BJ (cell line): ENCODE data around the gene ENC1. TPM values are rescaled to one million over a fixed set of nuclear protein-coding genes. Genes with fewer than 3 reads are reported as not detected.
A peak's percentile ranks its signal among the peaks of the same experiment; 100 is the strongest.

Experiments
- CTCF ChIA-PET: fragments of 350-600 bp; formaldehyde crosslinking; extraction: SDS; loops from one replicate; lab custom pipeline; 2021; ENCODE audit warnings: antibody characterized with exemption, inconsistent platforms; lab: Yijun Ruan, JAX
- POLR2A ChIA-PET: fragments of 300-600 bp; sonication (Branson Sonifier 250); formaldehyde crosslinking; extraction: SDS; loops from one replicate; lab custom pipeline; 2021; ENCODE audit warnings: antibody characterized with exemption; lab: Charles Lee
- DNase-seq: peaks from one replicate; pipeline ENCODE4 v3.0.0-alpha.2; 2011; ENCODE audit warnings: low read depth
- H3K27me3 ChIP-seq: 2 replicates; pipeline ENCODE4 v1.6.0; 2011; ENCODE audit warnings: low read length; ENCODE audit not compliant: control insufficient read depth, insufficient read depth
- H3K36me3 ChIP-seq: 2 replicates; pipeline ENCODE4 v1.5.1; 2011; ENCODE audit warnings: low read length; ENCODE audit not compliant: control insufficient read depth, insufficient read depth
- H3K4me3 ChIP-seq: 2 replicates; pipeline ENCODE4 v1.5.1; 2011; ENCODE audit warnings: low read depth, mild to moderate bottlenecking, control low read depth, low read length
- CTCF ChIP-seq: IDR thresholded peaks from 2 replicates; pipeline ENCODE4 v1.5.1; 2011; ENCODE audit warnings: low read depth, mild to moderate bottlenecking, control low read depth, inconsistent platforms, low read length, moderate library complexity; ENCODE audit not compliant: insufficient read depth
- polyA minus RNA-seq: library from RNA; depleted of rRNA, polyadenylated mRNA; stranded (reverse); fragments of >200 nt; gene quantifications from 2 replicates; pipeline ENCODE4 v1.2.3, GENCODE V29; 2011; rRNA and poly(A)+ RNA removed
- polyA plus RNA-seq: library from polyadenylated mRNA; depleted of rRNA; stranded (reverse); fragments of >200 nt; gene quantifications from 2 replicates; pipeline ENCODE4 v1.2.3, GENCODE V29; 2011; rRNA removed

The ENC1 gene, protein sequence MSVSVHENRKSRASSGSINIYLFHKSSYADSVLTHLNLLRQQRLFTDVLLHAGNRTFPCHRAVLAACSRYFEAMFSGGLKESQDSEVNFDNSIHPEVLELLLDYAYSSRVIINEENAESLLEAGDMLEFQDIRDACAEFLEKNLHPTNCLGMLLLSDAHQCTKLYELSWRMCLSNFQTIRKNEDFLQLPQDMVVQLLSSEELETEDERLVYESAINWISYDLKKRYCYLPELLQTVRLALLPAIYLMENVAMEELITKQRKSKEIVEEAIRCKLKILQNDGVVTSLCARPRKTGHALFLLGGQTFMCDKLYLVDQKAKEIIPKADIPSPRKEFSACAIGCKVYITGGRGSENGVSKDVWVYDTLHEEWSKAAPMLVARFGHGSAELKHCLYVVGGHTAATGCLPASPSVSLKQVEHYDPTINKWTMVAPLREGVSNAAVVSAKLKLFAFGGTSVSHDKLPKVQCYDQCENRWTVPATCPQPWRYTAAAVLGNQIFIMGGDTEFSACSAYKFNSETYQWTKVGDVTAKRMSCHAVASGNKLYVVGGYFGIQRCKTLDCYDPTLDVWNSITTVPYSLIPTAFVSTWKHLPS
- 26.5 and 34.1 TPM in 2 replicates for polyA plus RNA-seq
- polyA minus RNA-seq: 28.9 and 35.0 TPM in 2 replicates

- peak; percentile 38 for TF ChIP-seq CTCF
- POLR2A ChIA-PET: no interaction called here
- CTCF ChIA-PET: interaction anchor here (0.6 to 4.7 kb wide), 23 partner anchors 9 to 738 kb away, joined by 3 to 33 read pairs (median 3); no protein-coding TSS in a partner anchor
- Histone ChIP-seq H3K36me3 (peaks cover 3% of the 10 kb centered on the region; the same call in 1 of the 2 replicates), H3K27me3 (no peaks in the 10 kb centered on the region), H3K4me3 (peak within 1 kb of the TSS; percentile 82)
- no peak for DNase-seq
These were observed at the start of gene ENC1 for GRCh38 chr5:74640450-74640953. Gene ENC1, minus strand, starts transcription at chr5:74640728. Its CDS starts 4,243 bp downstream, at chr5:74636485.

GRCh38 chr5:74686962-74687751 is 46.6 kb upstream of the ENC1 start:
- Histone ChIP-seq H3K4me3 (no peak overlapping the region), H3K36me3 (no peaks in the 10 kb centered on the region; the same call in none of the 2 replicates), H3K27me3 (no peaks in the 10 kb centered on the region)
- POLR2A ChIA-PET: no interaction called here
- TF ChIP-seq CTCF: no peak
- CTCF ChIA-PET: interaction anchor here (0.9 to 1.9 kb wide), 2 partner anchors 9 to 14 kb away, joined by 3 to 4 read pairs; no protein-coding TSS in a partner anchor
- no peak for DNase-seq

DNA sequence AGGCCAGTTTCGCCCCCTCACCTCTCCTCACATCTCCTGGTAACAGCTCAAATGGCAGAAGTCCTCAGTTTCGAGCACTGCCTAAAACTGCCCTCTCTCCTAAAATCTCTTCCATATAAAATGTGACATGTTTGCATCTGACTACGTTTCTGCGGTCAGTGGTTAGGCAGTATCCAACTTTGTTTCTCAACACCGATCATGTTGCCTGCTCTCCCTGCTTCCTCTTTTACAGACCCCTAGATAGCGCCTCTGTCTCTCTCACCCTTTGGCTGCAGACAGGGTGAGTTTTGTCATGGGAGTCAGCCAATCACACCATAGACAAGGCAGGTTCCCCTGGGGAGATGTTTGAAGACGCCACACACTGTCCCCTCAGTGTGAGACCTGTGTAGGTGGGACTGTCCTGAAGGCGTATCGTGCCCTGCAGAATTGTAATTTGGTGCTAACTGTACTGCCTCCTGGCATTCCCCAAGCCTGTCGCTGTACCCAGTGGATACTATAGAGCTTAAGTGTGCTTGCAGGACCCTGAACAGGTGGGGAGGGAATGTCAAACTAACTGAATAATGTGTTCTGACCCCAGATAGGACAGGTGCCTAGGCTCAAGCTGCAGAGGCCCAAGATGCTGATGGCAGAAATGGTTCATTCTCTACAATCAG is 45.6 kb upstream of the ENC1 start:
- H3K27me3 ChIP-seq: no peaks in the 10 kb centered on the region
- H3K36me3 ChIP-seq: no peaks in the 10 kb centered on the region; the same call in none of the 2 replicates
- no peak for DNase-seq
- peak overlapping the region; percentile 86 for H3K4me3 ChIP-seq
- TF ChIP-seq CTCF: no peak
- POLR2A ChIA-PET: no interaction called here
- CTCF ChIA-PET: interaction anchor here (0.8 to 2.0 kb wide), 4 partner anchors 10 to 20 kb away, joined by 3 to 7 read pairs (median 4); no protein-coding TSS in a partner anchor

DNA sequence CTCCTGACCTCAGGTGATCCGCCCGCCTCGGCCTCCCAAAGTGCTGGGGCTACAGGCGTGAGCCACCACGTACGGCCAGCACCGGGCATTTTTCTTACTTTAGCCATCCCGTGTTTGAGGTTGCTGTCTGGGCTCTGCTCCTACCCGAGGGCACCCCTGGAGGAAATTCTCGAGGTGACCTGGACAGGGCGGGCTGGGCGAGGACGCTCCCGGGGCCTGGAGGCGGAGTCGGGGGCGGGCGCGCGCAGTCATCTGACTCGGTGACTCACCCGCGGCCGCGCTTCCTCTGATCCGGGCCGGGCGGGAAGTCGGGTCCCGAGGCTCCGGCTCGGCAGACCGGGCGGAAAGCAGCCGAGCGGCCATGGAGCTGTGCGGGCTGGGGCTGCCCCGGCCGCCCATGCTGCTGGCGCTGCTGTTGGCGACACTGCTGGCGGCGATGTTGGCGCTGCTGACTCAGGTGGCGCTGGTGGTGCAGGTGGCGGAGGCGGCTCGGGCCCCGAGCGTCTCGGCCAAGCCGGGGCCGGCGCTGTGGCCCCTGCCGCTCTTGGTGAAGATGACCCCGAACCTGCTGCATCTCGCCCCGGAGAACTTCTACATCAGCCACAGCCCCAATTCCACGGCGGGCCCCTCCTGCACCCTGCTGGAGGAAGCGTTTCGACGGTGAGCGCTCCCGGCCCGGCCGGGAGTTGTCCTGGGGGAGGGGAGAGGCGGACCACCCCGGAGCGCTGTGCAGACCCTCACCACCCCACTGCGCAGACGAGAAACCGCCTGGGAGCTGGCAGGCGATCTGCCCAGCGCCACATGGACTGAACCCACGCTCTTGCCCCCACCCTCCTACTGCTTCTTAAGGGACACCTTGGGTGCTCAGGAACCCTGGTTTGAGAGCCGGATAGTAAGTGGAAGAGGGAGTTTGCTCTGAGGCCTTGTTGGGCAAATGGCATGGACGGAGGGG is 44.6 kb upstream of the ENC1 start, which contains the start of gene HEXB:
Gene HEXB (plus strand): TSS at position 334 of the 952 bp plus-strand sequence. CDS start 28 bp downstream, at position 362.
- Histone ChIP-seq H3K36me3 (no peaks in the 10 kb centered on the region; the same call in none of the 2 replicates), H3K27me3 (no peaks in the 10 kb centered on the region), H3K4me3 (peak within 1 kb of the TSS; percentile 86)
- CTCF ChIA-PET: interaction anchor here (0.8 to 2.0 kb wide), 4 partner anchors 11 to 21 kb away, joined by 3 to 7 read pairs (median 4); no protein-coding TSS in a partner anchor
- POLR2A ChIA-PET: no interaction called here
- no peak for TF ChIP-seq CTCF
- no peak for DNase-seq
